Esophagus muscularis mucosa (tissue), 4 donors: Measurements from ENCODE around the gene ATP5MC2. TPM values are rescaled to one million over a fixed set of nuclear protein-coding genes. Genes with fewer than 3 reads are reported as not detected.
A peak's percentile ranks its signal among the peaks of the same experiment; 100 is the strongest.

Experiments
- DNase-seq: peaks from one replicate; pipeline ENCODE4 v3.0.0-alpha.2; 2017; ENCODE audit errors: extremely low spot score
- H3K27ac ChIP-seq, 4 donors: fragments of 200-600 bp; sonication (generic); replicated peaks in 1 of 4; 1 replicate in 3 of 4; 2 replicates in 1 of 4; pipeline ENCODE4 v1.5.1; 2016 to 2019; ENCODE audit warnings: mild to moderate bottlenecking in 1 of 4
- H3K27me3 ChIP-seq, 4 donors: fragments of 200-600 bp; sonication (generic); one replicate each; pipeline versions ENCODE4 v1.5.1 to v1.6.0; 2016 to 2019
- H3K36me3 ChIP-seq, 4 donors: fragments of 200-600 bp; sonication (generic); one replicate each; pipeline ENCODE4 v1.5.1; 2016 to 2019
- H3K4me1 ChIP-seq, 4 donors: fragments of 200-600 bp; sonication (generic); one replicate each; pipeline ENCODE4 v1.5.1; 2016 to 2019
- H3K4me3 ChIP-seq, 4 donors: fragments of 200-600 bp; sonication (generic); 1 replicate in 2 of 4; 2 replicates in 2 of 4; pipeline ENCODE4 v1.5.1; 2016 to 2019; ENCODE audit warnings: mild to moderate bottlenecking in 4 of 4, moderate library complexity in 1 of 4
- H3K9me3 ChIP-seq, 4 donors: fragments of 200-600 bp; sonication (generic); 1 replicate in 3 of 4; 2 replicates in 1 of 4; pipeline ENCODE4 v1.5.1; 2016 to 2019
- EP300 ChIP-seq: sonication (generic); formaldehyde crosslinking; IDR thresholded peaks from one replicate; pipeline ENCODE4 v1.6.1; 2017; ENCODE audit warnings: antibody characterized with exemption
- POLR2A ChIP-seq: fragments of 450-650 bp; IDR thresholded peaks from one replicate; pipeline ENCODE4 v1.6.1; 2017; ENCODE audit warnings: antibody characterized with exemption, moderate library complexity, mild to moderate bottlenecking, low read depth
- POLR2AphosphoS5 ChIP-seq, 2 donors: sonication (generic); formaldehyde crosslinking; IDR thresholded peaks; one replicate each; pipeline ENCODE4 v1.6.1; 2017; ENCODE audit warnings: antibody characterized with exemption in 2 of 2
- WGBS: methylation state at CpG from one replicate; pipeline ENCODE4 v1.1.5; 2018; 5-methylcytosine and 5-hydroxymethylcytosine counted together
- intact Hi-C: fragments of 100-400 bp; cut with DNase I; formaldehyde crosslinking; loops from one replicate; pipeline ENCODE4 v1.15.1; 2023
- total RNA-seq, 4 donors: library from RNA; depleted of rRNA; stranded (reverse); fragments of >200 nt; gene quantifications; one replicate each; pipeline versions ENCODE4 v1.1.0 to v1.2.1, GENCODE V29; 2016
- TF ChIP-seq, protein P1 (sequence below), 3 experiments: fragments of 200-600 bp in 2 of 3; fragments of 450-650 bp in 1 of 3; sonication (generic) in 2 of 3; IDR thresholded peaks; one replicate each; pipeline ENCODE4 v1.5.1; 2017 to 2019; ENCODE audit warnings: antibody characterized with exemption in 3 of 3, mild to moderate bottlenecking in 2 of 3, moderate library complexity in 1 of 3

The ATP5MC2 gene
- total RNA-seq, 4 donors from 2014 or later = 204 to 266 (median 235) TPM

DNA sequence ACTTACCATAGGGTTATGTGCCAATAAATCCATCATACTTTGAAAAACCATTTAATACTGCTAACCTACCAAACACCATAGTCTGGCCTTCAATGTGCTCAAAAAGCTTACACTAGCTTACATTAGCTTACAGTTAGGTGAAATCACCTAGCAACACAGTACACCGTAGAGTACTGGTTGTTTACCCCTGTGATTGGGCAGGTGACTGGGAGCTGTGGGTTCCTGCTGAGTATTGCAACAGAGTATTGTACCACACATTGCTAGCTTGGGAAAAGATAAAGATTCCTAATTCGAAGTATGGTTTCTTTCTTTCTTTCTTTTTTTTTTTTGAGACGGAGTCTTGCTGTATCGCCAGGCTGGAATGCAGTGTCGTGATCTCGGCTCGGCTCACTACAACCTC is 5.6 kb downstream of the ATP5MC2 start:
- Histone ChIP-seq H3K9me3 (no peaks in the 10 kb centered on the region), H3K27me3 (no peaks in the 10 kb centered on the region), H3K36me3 (peaks cover 34 to 86% (median 75%) of the 10 kb centered on the region in 4 donors), H3K4me3 (no peak overlapping the region), H3K4me1 (peaks cover 24 to 66% (median 47%) of the 10 kb centered on the region in 4 donors), H3K27ac (no peak overlapping the region)
- TF ChIP-seq, protein P1, sequence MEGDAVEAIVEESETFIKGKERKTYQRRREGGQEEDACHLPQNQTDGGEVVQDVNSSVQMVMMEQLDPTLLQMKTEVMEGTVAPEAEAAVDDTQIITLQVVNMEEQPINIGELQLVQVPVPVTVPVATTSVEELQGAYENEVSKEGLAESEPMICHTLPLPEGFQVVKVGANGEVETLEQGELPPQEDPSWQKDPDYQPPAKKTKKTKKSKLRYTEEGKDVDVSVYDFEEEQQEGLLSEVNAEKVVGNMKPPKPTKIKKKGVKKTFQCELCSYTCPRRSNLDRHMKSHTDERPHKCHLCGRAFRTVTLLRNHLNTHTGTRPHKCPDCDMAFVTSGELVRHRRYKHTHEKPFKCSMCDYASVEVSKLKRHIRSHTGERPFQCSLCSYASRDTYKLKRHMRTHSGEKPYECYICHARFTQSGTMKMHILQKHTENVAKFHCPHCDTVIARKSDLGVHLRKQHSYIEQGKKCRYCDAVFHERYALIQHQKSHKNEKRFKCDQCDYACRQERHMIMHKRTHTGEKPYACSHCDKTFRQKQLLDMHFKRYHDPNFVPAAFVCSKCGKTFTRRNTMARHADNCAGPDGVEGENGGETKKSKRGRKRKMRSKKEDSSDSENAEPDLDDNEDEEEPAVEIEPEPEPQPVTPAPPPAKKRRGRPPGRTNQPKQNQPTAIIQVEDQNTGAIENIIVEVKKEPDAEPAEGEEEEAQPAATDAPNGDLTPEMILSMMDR (IDR thresholded peaks at IDR 0.05) = no peak
- TF ChIP-seq EP300 = no peak
- no peak for TF ChIP-seq POLR2AphosphoS5 (IDR thresholded peaks at IDR 0.05)
- TF ChIP-seq POLR2A = no peak
- WGBS = 87% methylated on average over 7 of the region's 7 CpGs
- DNase-seq = no peak
- intact Hi-C loops = no loop called here

GRCh38 chr12:53667080-53667479 is 8.8 kb downstream of the ATP5MC2 start:
- Histone ChIP-seq H3K4me3 (no peak overlapping the region), H3K36me3 (peaks cover 34 to 93% (median 79%) of the 10 kb centered on the region in 4 donors), H3K27me3 (no peaks in the 10 kb centered on the region), H3K9me3 (no peaks in the 10 kb centered on the region), H3K27ac (peak overlapping the region in 2 of 4 donors; percentile 51 to 53), H3K4me1 (peaks cover 12 to 45% (median 34%) of the 10 kb centered on the region in 4 donors)
- no peak for DNase-seq
- 88% methylated on average over 2 of the region's 2 CpGs for WGBS
- TF ChIP-seq POLR2AphosphoS5 (IDR thresholded peaks at IDR 0.05) = no peak
- TF ChIP-seq EP300 = no peak
- TF ChIP-seq, protein P1 (IDR thresholded peaks at IDR 0.05) = no peak
- no peak for TF ChIP-seq POLR2A
- intact Hi-C loops = no loop called here

DNA sequence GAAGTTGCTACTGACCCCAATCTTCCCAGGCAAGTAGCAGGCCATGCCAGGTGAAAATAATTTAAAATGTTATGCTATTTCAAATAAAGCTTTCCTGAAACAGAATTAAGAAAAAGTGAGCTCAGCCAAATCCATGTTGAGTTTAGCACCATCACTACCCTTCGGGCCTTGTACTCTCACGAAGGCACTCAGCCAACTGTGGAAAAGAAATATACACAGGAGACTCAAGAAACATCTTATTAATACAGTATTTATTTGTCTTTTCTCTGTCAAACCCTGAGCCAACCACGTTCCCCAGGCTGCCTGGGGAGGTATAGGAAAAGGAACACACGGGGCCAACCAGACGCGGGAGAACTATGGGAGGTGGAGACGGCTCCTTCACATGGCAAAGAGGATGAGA is 10.9 kb downstream of the ATP5MC2 start:
- no peak for DNase-seq
- TF ChIP-seq, protein P1 (IDR thresholded peaks at IDR 0.05) = no peak
- TF ChIP-seq POLR2AphosphoS5 (IDR thresholded peaks at IDR 0.05) (no peak), POLR2A (no peak), EP300 (no peak)
- intact Hi-C loops = no loop called here
- H3K4me1 ChIP-seq = peaks cover 19 to 48% (median 34%) of the 10 kb centered on the region in 4 donors
- no peaks in the 10 kb centered on the region for H3K27me3 ChIP-seq
- H3K36me3 ChIP-seq = peaks cover 22 to 76% (median 59%) of the 10 kb centered on the region in 4 donors
- H3K27ac ChIP-seq = peak overlapping the region; percentile 67 to 72 (median 69)
- no peak overlapping the region for H3K4me3 ChIP-seq
- H3K9me3 ChIP-seq = no peaks in the 10 kb centered on the region
- 19% methylated on average over 7 of the region's 7 CpGs for WGBS

DNA sequence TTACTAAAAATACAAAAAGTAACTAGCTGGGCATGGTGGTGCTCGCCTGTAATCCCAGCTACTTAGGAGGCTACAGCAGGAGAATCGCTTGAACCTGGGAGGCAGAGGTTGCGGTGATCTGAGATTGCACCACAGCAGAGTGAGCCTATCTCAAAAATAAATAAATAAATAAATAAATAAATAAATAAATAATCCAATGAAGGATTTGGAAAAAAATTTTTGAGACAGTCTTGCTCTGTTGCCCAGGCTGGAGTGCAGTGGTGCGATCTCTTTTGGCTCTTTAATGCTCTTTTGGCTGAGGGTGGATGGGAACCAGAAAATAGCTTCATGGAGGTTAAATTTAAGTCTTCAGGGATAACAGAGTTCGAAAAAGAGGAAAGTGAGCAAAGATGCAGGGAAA is 11.7 kb downstream of the ATP5MC2 start:
- intact Hi-C loops = no loop called here
- 77% methylated on average over 5 of the region's 5 CpGs for WGBS
- H3K36me3 ChIP-seq = peaks cover 14 to 69% (median 51%) of the 10 kb centered on the region in 4 donors

More for the DNA sequence above, 11.7 kb downstream of the ATP5MC2 start:
- TF ChIP-seq EP300 = no peak
- TF ChIP-seq, protein P1 (IDR thresholded peaks at IDR 0.05) = no peak
- no peak for TF ChIP-seq POLR2A
- TF ChIP-seq POLR2AphosphoS5 (IDR thresholded peaks at IDR 0.05) = no peak
- Histone ChIP-seq H3K4me1 (peaks cover 23 to 50% (median 41%) of the 10 kb centered on the region in 4 donors), H3K9me3 (no peaks in the 10 kb centered on the region), H3K27ac (peak overlapping the region; percentile 67 to 72 (median 69)), H3K4me3 (no peak overlapping the region), H3K27me3 (no peaks in the 10 kb centered on the region)
- no peak for DNase-seq
